HG02970 (cell line): ENCODE results near the gene ITGAX.

ENCODE experiments used
- ATAC-seq: cut with Tn5 transposase; IDR thresholded peaks from one replicate; pipeline ENCODE4 v1.9.1; 2021; ENCODE audit warnings: mild to moderate bottlenecking, moderate library complexity, moderate number of reproducible peaks; ENCODE audit not compliant: unreplicated experiment, low FRiP score

Gene ITGAX

GRCh38 chr16:31430380-31431052, 75.5 kb downstream of the ITGAX start:
- ATAC-seq: no peak
